ENCODE results near the gene FBN2.

DNA sequence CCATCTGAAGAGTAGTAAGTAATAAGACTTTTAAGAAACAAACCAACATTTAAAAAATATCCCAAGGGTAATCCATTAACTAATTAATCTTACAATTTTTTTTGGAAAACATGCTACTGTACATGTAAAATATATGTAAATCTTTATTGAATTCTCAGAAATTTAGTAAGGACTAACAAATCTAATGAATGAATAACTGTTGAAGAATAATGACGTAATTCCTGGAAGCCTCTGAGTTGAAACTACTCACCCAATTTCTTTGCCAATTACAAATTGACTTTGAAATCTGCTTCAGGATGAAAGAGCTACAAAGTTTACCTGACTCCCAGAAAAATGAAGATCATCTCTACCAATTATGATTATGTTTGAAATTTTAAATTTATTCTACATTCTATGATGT, 21.1 kb downstream of the FBN2 start:
- TF ChIP-seq E2F3 (CRISPR knock-in tag; IDR thresholded peaks at IDR 0.05) (no peak), ZNF778 (CRISPR knock-in tag; IDR thresholded peaks at IDR 0.05) (no peak), NR3C1 (CRISPR knock-in tag; IDR thresholded peaks at IDR 0.05) (no peak), POLR2AphosphoS5 (IDR thresholded peaks at IDR 0.05; ENCODE audit: control insufficient read depth, insufficient read depth, low read depth, low read length) (no peak), ZBTB8A (IDR thresholded peaks at IDR 0.05; ENCODE audit: partially characterized antibody) (no peak), EHMT2 (IDR thresholded peaks at IDR 0.05) (no peak), ELF1 (tag; IDR thresholded peaks at IDR 0.05) (no peak)
- TF ChIP-seq, protein P1, sequence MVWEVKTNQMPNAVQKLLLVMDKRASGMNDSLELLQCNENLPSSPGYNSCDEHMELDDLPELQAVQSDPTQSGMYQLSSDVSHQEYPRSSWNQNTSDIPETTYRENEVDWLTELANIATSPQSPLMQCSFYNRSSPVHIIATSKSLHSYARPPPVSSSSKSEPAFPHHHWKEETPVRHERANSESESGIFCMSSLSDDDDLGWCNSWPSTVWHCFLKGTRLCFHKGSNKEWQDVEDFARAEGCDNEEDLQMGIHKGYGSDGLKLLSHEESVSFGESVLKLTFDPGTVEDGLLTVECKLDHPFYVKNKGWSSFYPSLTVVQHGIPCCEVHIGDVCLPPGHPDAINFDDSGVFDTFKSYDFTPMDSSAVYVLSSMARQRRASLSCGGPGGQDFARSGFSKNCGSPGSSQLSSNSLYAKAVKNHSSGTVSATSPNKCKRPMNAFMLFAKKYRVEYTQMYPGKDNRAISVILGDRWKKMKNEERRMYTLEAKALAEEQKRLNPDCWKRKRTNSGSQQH (CRISPR knock-in tag; IDR thresholded peaks at IDR 0.05), result no peak
